Measurements from ENCODE around the gene FALEC. TPM values are rescaled to one million over a fixed set of nuclear protein-coding genes. Genes with fewer than 3 reads are reported as not detected.

Gene FALEC
- total and polyA plus RNA-seq, 9 of the 15 experiments (the other 6 are each of a cell fraction or from before 2014, with no cell fraction given): 0.15 to 1.8 (median 0.53) TPM; not detected in 5

DNA sequence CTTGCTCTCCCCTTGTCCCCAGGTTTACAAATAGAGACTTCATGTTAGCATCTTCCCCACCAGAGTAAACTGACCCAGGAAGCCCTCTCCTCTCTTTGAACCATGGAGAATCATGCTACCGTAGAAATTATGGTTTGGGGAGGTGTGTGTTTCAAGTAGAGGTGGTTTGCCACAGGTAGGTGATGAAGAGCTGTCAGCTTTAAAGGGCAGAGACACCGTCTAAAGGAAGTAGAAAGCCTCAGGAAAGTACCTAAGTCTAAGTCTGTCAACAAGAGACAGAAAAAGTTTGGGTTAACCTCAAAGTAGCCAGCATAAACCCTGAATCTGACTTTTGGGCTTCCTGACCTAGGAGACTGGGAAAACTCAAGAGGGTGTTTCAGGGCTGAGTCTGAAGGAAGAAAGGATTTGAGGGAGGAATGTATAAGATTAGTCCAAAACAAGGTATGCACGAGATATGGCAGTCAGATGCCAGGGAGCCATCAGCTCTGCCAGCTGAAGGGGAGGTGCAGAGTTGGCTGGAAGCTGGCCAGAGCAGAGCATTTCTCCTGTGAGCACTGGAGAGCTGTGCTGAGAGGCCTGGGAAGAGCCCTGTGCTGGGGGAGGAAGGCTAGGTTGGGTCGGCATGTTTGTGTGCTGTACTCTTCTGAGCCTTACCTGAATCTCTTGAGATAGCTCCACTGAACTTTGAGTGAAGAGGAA, 47.9 kb downstream of the FALEC start (continued):
- TF ChIP-seq, protein P1, sequence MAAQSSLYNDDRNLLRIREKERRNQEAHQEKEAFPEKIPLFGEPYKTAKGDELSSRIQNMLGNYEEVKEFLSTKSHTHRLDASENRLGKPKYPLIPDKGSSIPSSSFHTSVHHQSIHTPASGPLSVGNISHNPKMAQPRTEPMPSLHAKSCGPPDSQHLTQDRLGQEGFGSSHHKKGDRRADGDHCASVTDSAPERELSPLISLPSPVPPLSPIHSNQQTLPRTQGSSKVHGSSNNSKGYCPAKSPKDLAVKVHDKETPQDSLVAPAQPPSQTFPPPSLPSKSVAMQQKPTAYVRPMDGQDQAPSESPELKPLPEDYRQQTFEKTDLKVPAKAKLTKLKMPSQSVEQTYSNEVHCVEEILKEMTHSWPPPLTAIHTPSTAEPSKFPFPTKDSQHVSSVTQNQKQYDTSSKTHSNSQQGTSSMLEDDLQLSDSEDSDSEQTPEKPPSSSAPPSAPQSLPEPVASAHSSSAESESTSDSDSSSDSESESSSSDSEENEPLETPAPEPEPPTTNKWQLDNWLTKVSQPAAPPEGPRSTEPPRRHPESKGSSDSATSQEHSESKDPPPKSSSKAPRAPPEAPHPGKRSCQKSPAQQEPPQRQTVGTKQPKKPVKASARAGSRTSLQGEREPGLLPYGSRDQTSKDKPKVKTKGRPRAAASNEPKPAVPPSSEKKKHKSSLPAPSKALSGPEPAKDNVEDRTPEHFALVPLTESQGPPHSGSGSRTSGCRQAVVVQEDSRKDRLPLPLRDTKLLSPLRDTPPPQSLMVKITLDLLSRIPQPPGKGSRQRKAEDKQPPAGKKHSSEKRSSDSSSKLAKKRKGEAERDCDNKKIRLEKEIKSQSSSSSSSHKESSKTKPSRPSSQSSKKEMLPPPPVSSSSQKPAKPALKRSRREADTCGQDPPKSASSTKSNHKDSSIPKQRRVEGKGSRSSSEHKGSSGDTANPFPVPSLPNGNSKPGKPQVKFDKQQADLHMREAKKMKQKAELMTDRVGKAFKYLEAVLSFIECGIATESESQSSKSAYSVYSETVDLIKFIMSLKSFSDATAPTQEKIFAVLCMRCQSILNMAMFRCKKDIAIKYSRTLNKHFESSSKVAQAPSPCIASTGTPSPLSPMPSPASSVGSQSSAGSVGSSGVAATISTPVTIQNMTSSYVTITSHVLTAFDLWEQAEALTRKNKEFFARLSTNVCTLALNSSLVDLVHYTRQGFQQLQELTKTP (IDR thresholded peaks at IDR 0.05; ENCODE audit: low read depth in 1 of 2, partially characterized antibody in 2 of 2): no peak
- no peak for TF ChIP-seq POLR3G (IDR thresholded peaks at IDR 0.05; ENCODE audit: extremely low read depth, insufficient read length, insufficient replicate concordance)

Data from K562 (cell line).